Central memory CD8-positive, alpha-beta T cell (primary cell): ENCODE data around the gene KLHL17.

Source experiments
- ATAC-seq: fragments of 150-1000 bp; cut with Tn5 transposase; replicated peaks from 2 replicates; pipeline ENCODE4 v1.10.0; 2022; ENCODE audit warnings: mild to moderate bottlenecking, moderate FRiP score, moderate number of reproducible peaks; ENCODE audit not compliant: poor library complexity, severe bottlenecking; ENCODE audit errors: extremely low read depth
- DNase-seq, 2 donors: peaks; one replicate each; pipeline ENCODE4 v3.0.0; 2021; ENCODE audit warnings: low spot score in 2 of 2
- H3K27ac Mint-ChIP-seq: one replicate; pipeline ENCODE4 v1.8.0; 2022; ENCODE audit warnings: low read depth, mild to moderate bottlenecking, moderate library complexity, mixed read lengths
- H3K27me3 Mint-ChIP-seq: one replicate; pipeline ENCODE4 v1.8.0; 2022; ENCODE audit warnings: mixed read lengths
- H3K36me3 Mint-ChIP-seq: one replicate; pipeline ENCODE4 v1.8.0; 2022; ENCODE audit warnings: mild to moderate bottlenecking, moderate library complexity, mixed read lengths; ENCODE audit not compliant: insufficient read depth
- H3K4me1 Mint-ChIP-seq: one replicate; pipeline ENCODE4 v1.8.0; 2022; ENCODE audit warnings: mixed read lengths
- H3K4me3 Mint-ChIP-seq: one replicate; pipeline ENCODE4 v1.8.0; 2022; ENCODE audit warnings: mild to moderate bottlenecking, moderate library complexity, mixed read lengths
- H3K9me3 Mint-ChIP-seq: one replicate; pipeline ENCODE4 v1.8.0; 2022; ENCODE audit warnings: mixed read lengths

KLHL17 gene

DNA sequence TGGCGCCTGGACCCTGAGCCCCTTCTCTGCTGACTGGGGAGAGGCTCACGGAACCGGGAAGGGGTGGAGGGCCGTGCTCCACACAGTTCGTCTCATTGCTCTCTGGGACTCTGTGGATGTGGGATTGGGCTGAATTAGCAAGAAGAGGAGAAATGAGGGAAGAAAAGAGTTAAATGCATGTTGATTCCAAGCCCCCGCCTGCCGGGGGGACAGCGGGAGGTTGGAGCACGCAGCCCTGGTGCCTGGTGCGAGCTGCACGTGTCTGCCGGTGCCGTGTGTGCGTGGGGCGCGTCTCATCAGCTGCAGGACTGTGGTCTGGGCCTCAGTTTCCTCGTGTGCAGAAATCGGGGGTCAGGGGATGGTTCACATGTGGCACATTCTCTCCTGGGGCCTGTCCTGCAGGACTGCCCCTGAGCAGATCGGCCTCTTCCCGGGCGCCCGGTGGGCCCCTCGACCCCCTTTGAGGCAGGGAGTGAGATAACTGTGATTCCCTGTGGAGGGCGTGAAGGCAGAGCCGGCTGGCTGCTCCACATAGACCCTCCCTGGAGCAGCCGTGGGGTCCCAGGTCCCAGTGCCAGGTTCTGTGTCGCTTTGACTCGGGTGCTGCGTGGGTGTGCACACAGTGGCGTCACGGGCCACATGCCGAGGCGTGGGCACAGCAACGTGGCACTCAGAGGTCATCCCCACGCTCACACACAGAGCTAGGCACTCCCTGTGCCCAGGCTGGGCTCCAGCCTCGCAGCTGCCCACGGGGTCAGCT is 25.2 kb upstream of the KLHL17 start:
- peaks cover 42% of the 10 kb centered on the region for H3K27me3 Mint-ChIP-seq
- DNase-seq (no peak), ATAC-seq (no peak)
- peaks cover 13% of the 10 kb centered on the region for H3K4me1 Mint-ChIP-seq
- H3K4me3 Mint-ChIP-seq, result no peak overlapping the region
- peaks cover 1% of the 10 kb centered on the region for H3K36me3 Mint-ChIP-seq
- no peaks in the 10 kb centered on the region for H3K9me3 Mint-ChIP-seq
- no peak overlapping the region for H3K27ac Mint-ChIP-seq

DNA sequence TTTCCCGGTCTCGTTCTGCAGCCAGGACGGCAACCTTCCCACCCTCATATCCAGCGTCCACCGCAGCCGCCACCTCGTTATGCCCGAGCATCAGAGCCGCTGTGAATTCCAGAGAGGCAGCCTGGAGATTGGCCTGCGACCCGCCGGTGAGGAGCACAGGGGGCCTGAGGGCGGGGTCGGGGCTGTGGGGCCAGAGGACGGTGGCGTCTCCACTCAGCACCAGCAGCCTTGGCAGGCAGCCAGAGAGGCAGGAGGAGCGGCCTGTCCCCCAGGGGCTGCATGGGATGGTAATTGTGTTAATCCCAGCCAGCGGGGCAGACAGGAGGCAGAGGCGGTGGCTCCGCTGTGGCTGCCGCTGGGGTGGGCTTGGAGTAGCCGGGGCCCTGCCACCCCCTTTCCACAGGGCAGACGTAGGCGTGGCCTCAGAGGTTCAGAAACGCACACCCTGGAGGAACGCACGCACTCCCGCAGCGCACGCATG is 24.6 kb upstream of the KLHL17 start:
- no peaks in the 10 kb centered on the region for H3K9me3 Mint-ChIP-seq
- no peak for DNase-seq
- peaks cover 15% of the 10 kb centered on the region for H3K4me1 Mint-ChIP-seq
- no peak for ATAC-seq
- no peak overlapping the region for H3K27ac Mint-ChIP-seq
- H3K27me3 Mint-ChIP-seq, result peaks cover 45% of the 10 kb centered on the region
- H3K36me3 Mint-ChIP-seq, result peaks cover 1% of the 10 kb centered on the region
- no peak overlapping the region for H3K4me3 Mint-ChIP-seq

DNA sequence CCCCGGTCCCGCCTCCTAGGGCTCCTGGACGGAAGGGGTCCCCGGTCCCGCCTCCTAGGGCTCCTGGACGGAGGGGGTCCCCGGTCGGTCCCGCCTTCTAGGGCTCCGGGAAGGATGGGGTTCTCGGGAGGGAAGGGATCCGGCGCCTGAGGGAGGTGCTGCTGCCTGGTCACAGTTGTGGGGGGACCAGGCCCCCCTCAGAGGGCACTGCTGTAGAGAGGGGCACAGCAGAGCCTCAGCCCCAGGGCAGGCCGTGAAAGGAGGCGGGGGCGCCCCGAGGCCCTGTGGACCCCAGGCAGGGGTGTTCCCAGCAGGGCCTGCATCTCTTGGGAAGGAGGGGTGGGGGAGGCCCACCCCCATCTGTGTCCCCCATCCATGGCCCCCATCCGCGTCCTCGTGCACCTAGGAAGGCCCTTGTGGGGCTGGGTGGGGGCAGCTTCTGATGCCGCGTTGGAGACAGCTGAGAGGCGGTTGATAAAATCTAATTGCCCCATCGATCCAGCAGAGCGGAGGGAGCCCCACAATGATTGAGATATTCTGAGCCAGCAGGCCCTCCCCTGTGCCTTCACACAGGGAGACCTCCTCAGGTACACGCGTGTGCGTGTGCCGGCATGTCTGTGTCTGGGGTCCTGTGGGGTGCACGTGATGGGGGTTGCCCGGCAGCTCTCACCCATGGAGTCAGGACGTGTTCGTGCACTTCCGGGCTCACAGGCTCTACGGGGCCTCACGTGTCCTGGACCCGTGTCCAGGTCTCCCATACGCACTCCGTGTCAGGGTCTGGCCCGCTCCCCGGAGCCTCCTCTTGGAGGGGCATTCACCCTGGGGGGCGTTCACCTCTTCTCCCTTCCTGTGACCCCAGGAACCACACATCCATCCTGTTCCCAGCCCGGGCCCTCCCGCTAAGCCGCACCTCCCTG is 23.8 kb upstream of the KLHL17 start:
- no peak overlapping the region for H3K4me3 Mint-ChIP-seq
- H3K9me3 Mint-ChIP-seq, result no peaks in the 10 kb centered on the region
- H3K4me1 Mint-ChIP-seq, result peaks cover 16% of the 10 kb centered on the region
- H3K27me3 Mint-ChIP-seq, result peaks cover 45% of the 10 kb centered on the region
- DNase-seq (no peak), ATAC-seq (no peak)
- no peak overlapping the region for H3K27ac Mint-ChIP-seq
- peaks cover 3% of the 10 kb centered on the region for H3K36me3 Mint-ChIP-seq

DNA sequence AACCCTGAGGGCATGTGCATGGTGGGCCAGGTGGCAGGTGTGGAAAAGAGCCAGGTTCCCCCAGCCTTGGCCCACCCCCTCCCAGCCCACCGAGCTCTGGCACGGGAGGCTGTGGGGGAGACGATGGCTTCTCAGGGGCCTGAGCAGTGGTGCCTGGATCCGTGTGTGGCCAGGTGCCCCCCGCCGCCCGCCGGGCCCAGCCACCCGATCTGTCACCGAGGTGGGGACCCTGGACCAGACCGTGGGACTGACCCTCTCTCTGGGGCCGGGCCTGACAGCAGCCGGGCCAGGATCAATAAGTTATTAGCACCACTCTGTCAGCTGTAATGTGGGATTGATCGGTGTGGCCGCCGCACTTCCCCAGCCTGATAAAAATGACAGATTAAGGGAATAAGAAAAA is 22.9 kb upstream of the KLHL17 start:
- DNase-seq, result no peak
- no peaks in the 10 kb centered on the region for H3K9me3 Mint-ChIP-seq
- peaks cover 3% of the 10 kb centered on the region for H3K36me3 Mint-ChIP-seq
- ATAC-seq, result no peak
- peaks cover 43% of the 10 kb centered on the region for H3K27me3 Mint-ChIP-seq
- no peak overlapping the region for H3K4me3 Mint-ChIP-seq
- H3K27ac Mint-ChIP-seq, result no peak overlapping the region
- peaks cover 14% of the 10 kb centered on the region for H3K4me1 Mint-ChIP-seq

DNA sequence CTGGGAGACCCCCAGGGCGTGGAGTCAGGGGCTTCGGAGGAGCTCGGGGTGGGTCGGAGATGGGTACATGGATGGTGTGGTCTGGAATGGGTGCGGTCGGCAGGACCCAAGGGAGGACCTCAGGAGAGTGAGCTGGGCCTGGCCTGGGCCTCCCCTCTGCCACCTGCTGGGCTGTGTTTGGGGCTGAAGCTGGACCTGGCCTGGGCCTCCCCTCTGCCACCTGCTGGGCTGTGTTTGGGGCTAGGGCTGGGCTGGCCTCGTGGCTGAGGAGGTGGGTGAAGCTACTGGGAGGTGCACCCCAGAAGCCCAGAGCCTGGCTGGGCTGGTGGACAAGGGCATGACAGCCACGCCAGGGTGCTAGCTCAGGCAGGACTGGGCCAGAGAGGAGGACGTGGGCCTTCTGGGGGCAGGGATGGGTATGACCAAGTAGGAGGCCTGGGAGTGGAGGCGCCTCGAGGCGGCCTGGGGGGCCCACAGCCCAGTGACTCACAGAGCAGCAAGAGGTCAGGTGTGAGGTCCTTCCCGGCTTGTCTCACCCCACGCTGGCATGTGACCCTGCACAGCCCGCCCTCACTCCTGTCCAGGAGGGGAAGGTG is 22.2 kb upstream of the KLHL17 start:
- Mint-ChIP-seq H3K27me3 (peaks cover 43% of the 10 kb centered on the region), H3K27ac (no peak overlapping the region), H3K4me1 (peaks cover 14% of the 10 kb centered on the region), H3K9me3 (no peaks in the 10 kb centered on the region), H3K4me3 (peak overlapping the region; percentile 16), H3K36me3 (peaks cover 3% of the 10 kb centered on the region)
- DNase-seq (no peak), ATAC-seq (no peak)

DNA sequence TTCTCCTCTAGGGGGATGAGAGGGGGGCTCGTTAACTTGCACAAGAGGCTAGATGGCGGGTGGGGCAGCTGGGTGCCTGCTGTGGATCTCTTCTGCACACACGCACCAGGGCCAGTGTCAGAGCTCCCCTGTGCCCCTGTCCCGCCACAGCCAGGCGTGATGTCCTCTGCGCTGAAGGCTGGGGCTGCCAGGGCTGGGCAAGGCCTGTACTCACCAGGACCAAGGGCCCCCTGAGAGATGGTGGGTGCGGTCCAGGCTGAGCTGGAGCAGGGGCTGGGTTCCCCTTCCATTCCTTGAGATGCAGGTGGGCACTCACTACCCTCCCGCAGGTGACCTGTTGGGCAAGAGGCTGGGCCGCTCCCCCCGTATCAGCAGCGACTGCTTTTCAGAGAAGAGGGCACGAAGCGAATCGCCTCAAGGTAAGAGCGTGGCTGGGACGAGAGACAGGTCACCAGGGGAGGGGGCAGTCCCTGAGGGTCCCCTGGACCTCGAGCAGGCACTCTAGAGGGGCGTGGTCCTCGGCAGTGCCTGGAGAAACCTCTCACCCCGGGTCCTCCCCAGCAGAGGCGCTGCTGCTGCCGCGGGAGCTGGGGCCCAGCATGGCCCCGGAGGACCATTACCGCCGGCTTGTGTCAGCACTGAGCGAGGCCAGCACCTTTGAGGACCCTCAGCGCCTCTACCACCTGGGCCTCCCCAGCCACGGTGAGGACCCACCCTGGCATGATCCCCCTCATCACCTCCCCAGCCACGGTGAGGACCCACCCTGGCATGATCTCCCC is 21.5 kb upstream of the KLHL17 start:
- no peaks in the 10 kb centered on the region for H3K9me3 Mint-ChIP-seq
- H3K27me3 Mint-ChIP-seq, result peaks cover 43% of the 10 kb centered on the region
- peak overlapping the region; percentile 16 for H3K4me3 Mint-ChIP-seq
- DNase-seq, result no peak
- H3K4me1 Mint-ChIP-seq, result peaks cover 14% of the 10 kb centered on the region
- no peak for ATAC-seq
- no peak overlapping the region for H3K27ac Mint-ChIP-seq
- H3K36me3 Mint-ChIP-seq, result peaks cover 3% of the 10 kb centered on the region

DNA sequence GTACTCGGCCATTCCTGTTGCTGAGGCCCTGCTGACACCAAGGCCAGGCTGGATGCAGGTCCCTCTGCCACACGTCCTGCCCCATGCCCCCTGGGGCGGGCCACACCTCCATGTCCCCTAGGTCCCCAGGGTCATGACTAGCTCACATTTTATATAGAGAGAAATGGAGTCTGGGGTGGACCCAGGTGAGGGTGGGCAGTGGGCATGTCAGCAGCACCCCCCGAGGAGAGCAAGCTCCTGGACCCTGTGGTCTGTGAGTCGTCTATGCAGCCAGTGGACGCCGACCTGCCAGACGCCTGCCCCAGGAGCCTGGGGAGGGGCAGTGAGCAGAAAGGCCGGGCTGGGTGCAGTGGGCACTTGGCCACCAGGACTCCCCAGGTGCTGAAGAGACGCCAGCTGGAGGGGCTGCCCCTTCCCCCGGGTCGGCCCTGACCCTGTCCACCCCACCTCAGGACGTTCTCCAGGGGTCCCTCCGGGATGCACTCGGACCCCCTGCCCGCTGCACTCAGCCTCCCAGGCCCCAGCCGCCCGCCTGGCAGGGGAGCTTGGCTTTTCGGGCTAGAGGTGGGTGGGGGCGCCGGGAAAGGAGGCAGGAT is 20.8 kb upstream of the KLHL17 start:
- Mint-ChIP-seq H3K4me3 (no peak overlapping the region), H3K9me3 (no peaks in the 10 kb centered on the region), H3K27me3 (peaks cover 43% of the 10 kb centered on the region), H3K4me1 (peaks cover 14% of the 10 kb centered on the region), H3K36me3 (peaks cover 3% of the 10 kb centered on the region), H3K27ac (no peak overlapping the region)
- no peak for DNase-seq
- ATAC-seq, result no peak

DNA sequence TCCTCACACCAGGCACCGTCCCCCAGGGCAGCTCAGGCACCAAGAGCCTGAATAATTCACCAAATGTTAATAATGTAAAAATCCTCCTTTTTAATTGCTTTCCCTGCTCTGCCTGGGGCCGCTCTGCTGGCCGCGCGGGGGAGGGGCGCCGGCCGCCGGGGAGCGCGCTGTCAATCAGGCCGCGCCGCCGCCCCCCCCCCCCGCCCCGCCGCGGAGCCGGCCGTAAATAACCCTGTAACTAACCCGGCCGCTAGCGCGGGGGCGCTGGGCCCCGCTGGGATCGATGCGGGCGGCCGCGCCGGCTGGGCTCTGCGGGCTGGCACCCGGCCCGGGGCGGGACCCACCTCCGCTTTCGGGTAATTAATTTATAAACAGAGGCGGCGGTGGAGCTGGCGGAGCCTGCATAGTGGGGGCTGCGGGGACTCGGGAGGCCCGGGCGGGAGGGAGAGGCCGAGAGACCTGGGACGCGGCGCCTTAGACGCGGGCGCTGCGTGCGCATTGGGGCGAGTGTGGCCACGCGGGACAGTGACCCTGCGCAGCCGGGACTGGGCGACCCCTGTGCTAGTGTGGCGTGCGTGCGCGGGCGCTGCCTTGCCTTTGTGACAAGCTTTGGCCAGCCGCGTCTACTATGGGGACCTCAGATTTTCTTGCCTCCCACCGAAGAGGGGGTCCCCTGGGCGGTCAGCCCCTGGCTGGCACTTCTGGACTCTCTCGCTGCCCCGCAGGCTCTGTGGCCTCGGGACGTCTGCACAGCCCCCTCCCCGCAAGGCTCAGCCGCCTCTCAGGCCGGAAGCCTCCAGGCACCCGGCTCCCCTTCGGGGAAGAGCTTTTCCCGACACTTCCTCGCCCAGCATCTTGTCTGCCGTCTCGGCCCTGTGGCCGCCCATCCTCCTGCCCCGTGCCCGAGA is 20.0 kb upstream of the KLHL17 start:
- peaks cover 14% of the 10 kb centered on the region for H3K4me1 Mint-ChIP-seq
- H3K27ac Mint-ChIP-seq, result peak overlapping the region; percentile 76
- H3K27me3 Mint-ChIP-seq, result peaks cover 35% of the 10 kb centered on the region
- peak overlapping the region; percentile 74 for H3K4me3 Mint-ChIP-seq
- peaks cover 4% of the 10 kb centered on the region for H3K36me3 Mint-ChIP-seq
- ATAC-seq (no peak), DNase-seq (no peak)
- H3K9me3 Mint-ChIP-seq, result no peaks in the 10 kb centered on the region

DNA sequence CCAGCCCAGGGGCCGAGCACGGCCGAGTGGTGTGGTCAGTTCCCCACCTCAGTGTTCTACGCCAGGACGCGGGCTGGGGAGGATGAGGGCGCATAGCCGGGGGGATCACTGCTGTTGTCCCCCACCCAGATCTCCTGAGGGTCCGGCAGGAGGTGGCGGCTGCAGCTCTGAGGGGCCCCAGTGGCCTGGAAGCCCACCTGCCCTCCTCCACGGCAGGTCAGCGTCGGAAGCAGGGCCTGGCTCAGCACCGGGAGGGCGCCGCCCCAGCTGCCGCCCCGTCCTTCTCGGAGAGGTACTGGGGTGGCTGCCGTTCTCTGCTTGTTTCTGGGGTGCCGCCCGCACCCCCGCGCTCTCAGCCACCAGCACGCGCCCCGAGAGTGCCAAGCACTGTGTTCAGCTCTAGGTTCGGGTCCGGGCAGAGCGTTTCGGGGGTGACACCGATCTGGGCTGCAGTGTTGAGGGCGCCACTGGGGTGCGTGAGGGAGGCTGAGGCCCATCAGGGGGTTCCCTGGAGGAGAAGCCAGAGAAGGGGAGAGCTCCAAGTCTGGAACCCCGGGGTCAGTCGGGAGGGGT is 19.3 kb upstream of the KLHL17 start:
- H3K4me1 Mint-ChIP-seq, result peaks cover 14% of the 10 kb centered on the region
- DNase-seq (no peak), ATAC-seq (no peak)
- H3K27me3 Mint-ChIP-seq, result peaks cover 33% of the 10 kb centered on the region
- H3K36me3 Mint-ChIP-seq, result peaks cover 8% of the 10 kb centered on the region
- H3K4me3 Mint-ChIP-seq, result peak overlapping the region; percentile 74
- no peaks in the 10 kb centered on the region for H3K9me3 Mint-ChIP-seq
- H3K27ac Mint-ChIP-seq, result peak overlapping the region; percentile 76

DNA sequence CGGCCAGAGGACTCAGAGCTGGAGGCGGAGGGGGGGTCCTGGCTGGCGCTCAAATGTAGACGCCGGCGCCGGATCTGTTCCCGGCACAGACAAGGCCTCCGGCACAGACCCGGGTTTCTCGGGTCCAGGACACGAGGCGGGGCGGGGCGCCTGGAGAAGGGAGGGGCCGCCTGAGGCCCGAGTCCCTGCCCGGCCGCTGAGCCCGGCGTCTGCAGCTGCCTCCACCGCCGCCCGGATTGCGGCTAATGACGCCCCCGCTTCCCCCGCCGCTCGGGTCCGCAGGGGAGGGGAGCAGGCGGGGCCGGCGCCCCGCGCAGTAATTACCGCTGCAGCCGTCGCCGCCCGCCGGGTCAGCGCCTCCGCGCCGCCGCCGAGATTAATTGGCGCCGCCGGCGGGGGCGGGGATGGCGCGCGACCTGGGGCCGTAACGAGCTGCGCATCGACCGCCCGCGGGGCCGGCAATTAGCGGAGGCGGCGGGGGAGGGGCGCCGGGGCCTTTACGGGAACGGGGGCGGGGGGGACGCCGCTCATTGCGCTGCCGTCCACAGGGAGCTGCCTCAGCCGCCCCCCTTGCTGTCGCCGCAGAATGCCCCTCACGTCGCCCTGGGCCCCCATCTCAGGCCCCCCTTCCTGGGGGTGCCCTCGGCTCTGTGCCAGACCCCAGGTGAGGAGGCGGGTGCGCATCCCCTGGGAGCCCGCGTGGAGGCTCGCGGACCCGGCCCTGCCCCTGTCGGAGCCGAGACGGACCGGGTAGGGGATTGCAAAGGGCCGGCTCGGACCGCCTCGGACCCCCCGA is 18.6 kb upstream of the KLHL17 start:
- Mint-ChIP-seq H3K27ac (no peak overlapping the region), H3K4me3 (peak overlapping the region; percentile 74), H3K36me3 (peaks cover 7% of the 10 kb centered on the region), H3K27me3 (peaks cover 33% of the 10 kb centered on the region), H3K4me1 (peaks cover 14% of the 10 kb centered on the region), H3K9me3 (no peaks in the 10 kb centered on the region)
- no peak for DNase-seq
- no peak for ATAC-seq
